ENCODE results near the gene LMO3.

LMO3 gene

GRCh38 chr12:16600525-16600924 lies 5.4 kb downstream of the LMO3 start:
- DNase-seq (ENCODE audit: low read depth in 2 of 3, low spot score in 2 of 3), result no peak

DNA sequence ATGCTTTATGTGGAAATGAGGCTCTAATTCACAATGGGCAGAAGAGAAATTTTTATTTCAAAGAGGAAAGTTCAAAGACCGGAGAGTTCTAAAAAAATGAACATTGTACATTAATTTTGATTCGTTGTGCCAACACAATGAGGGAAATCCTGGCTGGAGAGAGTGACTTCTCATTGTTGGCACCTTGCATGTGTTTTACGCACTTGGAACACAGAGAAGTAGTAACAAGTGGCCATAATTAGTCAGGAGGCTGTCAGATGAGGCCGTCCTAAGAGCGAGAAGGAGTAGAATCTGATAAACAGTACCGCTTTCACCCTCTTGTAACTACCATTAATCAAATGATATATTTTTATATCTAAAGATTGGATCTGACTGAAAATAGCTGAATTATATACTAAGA lies 6.9 kb downstream of the LMO3 start:
- no peak for DNase-seq (ENCODE audit: low read depth in 2 of 3, low spot score in 2 of 3)

GRCh38 chr12:16594797-16595196 lies 11.2 kb downstream of the LMO3 start:
- DNase-seq (ENCODE audit: low read depth in 2 of 3, low spot score in 2 of 3), result no peak

DNA sequence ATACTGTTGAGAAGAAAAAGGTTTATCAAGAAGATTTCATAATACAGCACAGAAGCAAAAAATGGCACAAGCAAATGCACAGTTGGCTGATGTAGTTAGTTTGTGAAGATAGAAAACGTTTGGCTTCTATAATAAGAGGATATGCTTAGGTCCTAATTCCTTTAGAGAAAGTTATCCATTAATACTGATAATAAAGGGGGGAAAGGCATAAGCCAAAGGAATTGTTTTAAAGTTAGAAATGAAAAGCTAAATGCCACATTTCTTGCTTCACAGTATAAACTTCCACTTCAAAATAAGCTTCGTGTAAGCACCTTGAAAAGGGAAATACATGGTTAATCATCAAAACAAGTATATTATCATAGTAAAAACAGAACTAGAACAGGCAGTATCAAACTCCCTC lies 12.4 kb downstream of the LMO3 start:
- no peak for DNase-seq (ENCODE audit: low read depth in 2 of 3, low spot score in 2 of 3)

DNA sequence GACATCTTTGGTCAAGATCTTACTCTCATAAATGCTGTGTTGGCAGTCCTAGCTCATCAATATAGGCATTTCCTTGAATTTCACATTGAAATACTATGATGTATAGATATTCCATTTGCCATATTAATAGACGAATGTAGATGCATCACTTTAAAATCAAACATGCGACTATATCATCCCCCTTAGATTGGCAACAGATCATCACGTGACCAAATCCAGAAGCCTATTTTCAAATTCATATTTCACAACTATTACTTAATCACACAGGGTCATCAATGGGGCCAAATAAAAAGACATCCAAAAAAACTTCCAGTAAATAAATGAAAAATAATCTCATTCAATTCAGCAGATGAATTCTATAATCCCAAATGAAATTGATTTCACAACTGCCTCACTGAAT lies 15.3 kb downstream of the LMO3 start:
- no peak for DNase-seq (ENCODE audit: low read depth in 2 of 3, low spot score in 2 of 3)

DNA sequence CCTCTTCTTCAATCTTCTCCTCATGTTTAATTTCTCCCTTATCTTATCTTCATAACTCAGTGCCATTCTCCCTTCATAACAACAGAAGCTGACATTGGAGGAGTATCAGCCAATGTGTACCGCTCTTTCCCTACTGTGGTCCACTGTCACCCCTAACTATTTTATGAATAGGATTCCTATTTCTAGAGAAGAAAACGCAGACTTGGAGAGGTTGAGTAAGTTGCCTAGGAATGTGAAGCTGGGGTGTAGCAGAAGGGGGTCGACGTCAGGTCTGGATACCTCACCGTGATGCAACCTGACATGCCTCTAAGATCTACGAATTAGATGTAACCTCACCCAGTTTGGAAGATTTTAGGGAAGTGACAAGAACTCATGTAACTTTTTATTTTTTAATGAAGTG lies 17.1 kb downstream of the LMO3 start:
- DNase-seq (ENCODE audit: low read depth in 2 of 3, low spot score in 2 of 3), result no peak

DNA sequence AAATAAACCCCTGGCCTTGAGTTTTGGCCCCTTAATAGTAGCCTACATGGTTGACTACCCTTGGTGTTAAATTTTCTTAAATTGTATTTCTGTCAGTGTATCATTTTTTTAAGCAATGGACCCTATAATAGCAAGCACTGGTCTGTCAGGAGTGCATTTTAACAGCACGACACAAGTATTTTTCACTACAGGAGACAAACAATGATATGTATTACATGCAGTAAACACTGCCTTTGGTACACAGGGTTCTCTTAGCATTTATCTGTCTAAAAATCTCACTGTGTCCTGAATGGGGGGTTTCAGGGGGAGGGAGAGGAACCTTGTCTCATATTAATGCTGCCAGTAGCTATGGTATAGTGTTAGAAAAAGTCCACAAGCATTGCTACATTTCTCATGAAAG lies 18.4 kb downstream of the LMO3 start:
- no peak for DNase-seq (ENCODE audit: low read depth in 2 of 3, low spot score in 2 of 3)

DNA sequence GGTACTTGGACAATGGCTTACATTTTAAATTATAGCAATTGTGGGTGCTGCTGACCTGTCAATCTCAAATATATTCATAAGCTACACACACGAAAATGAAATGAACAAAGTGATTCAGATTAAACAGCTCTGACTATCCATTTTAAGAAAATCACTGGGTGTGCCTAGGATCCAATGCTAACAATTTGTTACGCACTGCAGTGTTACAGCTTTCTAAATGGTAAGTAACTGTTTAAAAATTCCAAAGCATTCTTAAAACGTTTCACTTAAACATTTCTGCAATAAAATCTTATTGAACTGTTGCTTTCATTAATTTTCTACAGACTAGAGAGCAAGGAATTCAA lies 18.9 kb downstream of the LMO3 start:
- no peak for DNase-seq (ENCODE audit: low read depth in 2 of 3, low spot score in 2 of 3)

- DNase-seq (ENCODE audit: low read depth in 2 of 3, low spot score in 2 of 3), result no peak
Measured at GRCh38 chr12:16586350-16587109, 19.4 kb downstream of the LMO3 start.

DNA sequence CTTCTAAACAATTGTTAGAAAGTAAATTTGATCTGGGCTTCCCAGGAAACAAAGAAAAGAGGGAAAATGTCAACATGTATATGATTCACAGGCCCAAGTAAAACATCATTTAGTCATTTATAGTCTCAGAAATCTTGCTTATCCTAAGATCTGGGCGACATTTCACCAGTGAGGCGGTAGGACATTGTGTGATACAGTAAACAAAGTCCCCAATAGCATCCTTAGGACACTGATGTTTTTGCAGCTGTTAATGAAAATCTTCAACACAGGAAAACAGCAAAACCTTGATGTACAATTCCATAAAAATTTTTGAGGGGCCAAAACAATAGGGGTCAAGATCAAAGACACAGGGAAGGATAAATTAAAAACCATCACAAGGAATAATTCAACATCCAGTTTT lies 20.2 kb downstream of the LMO3 start:
- DNase-seq (ENCODE audit: low read depth in 2 of 3, low spot score in 2 of 3), result no peak

DNA sequence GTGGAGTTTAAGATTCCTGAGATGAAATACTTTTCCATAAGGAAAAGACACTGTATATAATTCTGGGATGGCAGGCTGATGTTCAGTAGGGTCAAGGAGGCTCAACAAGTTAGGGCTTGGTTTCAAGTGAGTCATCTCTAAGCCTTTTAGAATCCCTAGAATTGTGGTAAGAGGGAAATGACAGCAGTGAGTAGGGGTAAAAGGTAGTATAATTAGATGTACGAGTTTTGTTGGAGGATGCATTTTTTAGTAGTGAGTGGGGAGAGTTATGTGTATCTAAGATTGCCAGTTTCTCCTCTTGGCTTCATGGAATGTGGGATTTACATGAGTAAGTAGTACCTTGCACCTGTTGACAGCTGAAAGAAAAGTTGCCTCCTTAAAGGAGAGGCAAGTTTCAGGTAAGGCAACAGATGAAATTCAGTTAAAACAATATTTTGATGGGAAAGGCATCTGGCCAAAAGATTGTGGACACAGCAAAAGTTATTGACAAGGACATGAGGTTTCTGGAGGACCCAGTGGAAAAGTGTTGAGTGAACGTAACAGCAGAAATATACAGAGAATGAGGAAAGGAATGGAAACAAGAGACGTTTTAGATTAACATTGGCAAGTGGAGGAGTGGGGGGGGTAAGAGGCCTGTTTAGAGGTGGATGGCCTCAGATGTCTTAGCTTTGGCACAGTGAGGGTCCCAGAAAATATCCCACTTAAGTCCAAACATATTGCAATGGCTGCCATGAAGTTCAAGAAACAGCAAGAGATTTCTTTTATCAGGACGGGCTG lies 21.8 kb downstream of the LMO3 start:
- no peak for DNase-seq (ENCODE audit: low read depth in 2 of 3, low spot score in 2 of 3)

DNA sequence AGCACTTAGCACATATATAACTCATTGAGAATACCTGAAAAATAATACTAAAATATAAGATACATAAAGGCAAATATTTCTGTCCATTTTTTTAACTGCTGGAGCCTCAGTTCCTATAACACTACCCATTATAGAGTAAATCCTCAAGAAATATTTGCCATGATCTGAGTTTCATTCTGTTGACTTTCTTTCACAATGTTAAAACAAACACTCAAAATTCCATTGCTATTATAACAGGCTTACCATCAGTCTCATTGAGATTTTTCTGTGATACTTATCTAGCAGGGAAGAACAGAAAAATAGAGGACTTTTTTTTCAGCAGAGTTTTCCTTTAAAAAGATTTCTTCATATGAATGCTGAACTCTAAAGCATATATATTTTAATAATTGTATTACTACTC lies 24.5 kb downstream of the LMO3 start:
- DNase-seq (ENCODE audit: low read depth in 2 of 3, low spot score in 2 of 3), result no peak

GRCh38 chr12:16579041-16579440 lies 26.9 kb downstream of the LMO3 start:
- no peak for DNase-seq (ENCODE audit: low read depth in 2 of 3, low spot score in 2 of 3)

- DNase-seq (ENCODE audit: low read depth in 2 of 3, low spot score in 2 of 3), result no peak
Measured at GRCh38 chr12:16573398-16574077, 32.4 kb downstream of the LMO3 start.

DNA sequence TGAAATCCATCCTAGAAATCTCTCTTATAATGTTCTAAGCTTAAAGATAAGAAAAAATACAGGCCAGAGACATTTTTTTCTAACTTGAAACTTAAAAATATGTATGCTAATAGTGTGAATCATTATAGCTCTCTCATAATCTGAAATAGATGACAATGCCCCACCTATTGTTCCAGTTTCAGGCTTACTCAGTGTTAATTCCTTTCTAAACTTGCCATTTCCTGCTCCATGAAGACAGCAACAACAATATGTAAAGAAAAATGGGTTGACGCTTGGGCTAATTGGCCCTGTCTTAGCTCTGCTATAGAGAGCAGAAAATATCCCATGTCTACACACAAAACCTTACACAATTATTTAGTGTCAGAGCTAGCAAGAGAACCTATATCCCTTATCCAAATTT lies 37.1 kb downstream of the LMO3 start:
- DNase-seq (ENCODE audit: low read depth in 2 of 3, low spot score in 2 of 3), result no peak

DNA sequence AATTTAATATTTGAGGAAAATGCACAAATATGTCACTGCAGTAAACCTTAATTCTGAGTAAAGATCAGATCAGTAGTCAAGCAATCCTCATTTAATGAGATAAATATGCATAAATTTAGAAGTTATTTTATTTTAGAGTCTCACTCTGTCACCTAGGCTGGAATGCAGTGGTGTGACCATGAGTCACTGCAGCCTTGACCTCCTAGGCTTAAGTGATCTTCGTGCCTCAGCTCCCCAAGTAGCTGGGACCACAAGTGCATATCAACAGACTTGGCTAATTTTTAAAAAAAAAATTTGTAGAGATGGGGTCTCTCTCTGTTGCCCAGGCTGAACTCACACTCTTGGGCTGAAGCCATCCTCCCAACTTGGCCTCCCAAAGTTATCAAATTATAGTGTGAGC lies 41.3 kb downstream of the LMO3 start:
- no peak for DNase-seq (ENCODE audit: low read depth in 2 of 3, low spot score in 2 of 3)

- DNase-seq (ENCODE audit: low read depth in 2 of 3, low spot score in 2 of 3), result no peak
Measured at GRCh38 chr12:16563504-16563903, 42.5 kb downstream of the LMO3 start.

DNA sequence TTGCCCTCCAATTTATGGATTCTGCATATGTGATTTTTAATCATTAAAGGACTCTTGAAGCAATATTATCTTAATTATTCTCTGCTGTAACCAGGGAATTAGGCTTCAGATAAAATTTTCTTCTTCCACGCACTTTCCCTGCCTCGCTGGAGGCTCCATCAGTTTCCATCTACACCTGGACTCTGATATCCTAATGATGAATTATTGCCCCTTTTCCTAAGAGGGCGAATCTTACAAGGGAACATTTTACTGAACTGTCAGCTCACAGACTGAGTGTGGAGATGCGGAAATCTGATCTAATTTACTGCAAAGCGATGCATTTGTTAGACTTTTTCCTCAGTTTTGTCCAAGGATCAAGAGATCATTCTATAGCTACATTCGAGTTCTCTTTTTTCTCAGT lies 43.0 kb downstream of the LMO3 start:
- DNase-seq (ENCODE audit: low read depth in 2 of 3, low spot score in 2 of 3), result no peak

GRCh38 chr12:16562435-16562834 lies 43.5 kb downstream of the LMO3 start:
- DNase-seq (ENCODE audit: low read depth in 2 of 3, low spot score in 2 of 3), result no peak

GRCh38 chr12:16560273-16560672 lies 45.7 kb downstream of the LMO3 start:
- no peak for DNase-seq (ENCODE audit: low read depth in 2 of 3, low spot score in 2 of 3)

DNA sequence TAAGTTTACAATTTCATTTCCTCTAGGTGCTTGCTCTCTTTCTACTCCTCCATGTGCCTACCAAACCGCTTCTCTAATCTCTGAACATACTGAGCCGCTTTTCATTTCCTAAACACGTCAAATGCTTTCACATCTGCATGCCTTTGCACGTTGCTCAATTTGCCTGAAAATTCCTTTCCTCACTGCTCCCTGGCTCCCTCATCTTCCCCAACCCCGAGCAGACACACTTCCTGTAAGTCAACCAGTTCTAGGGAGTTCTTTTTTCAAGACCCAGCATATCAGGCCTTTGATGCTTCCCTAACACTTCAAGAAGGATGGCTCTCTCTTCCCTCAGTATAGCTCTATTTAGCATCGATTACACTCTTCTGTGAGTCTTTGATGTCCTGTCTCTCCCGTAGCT lies 50.3 kb downstream of the LMO3 start:
- DNase-seq (ENCODE audit: low read depth in 2 of 3, low spot score in 2 of 3), result no peak

- DNase-seq (ENCODE audit: low read depth in 2 of 3, low spot score in 2 of 3), result no peak
Measured at GRCh38 chr12:16553457-16553856, 52.5 kb downstream of the LMO3 start.
